GM12801 (cell line): ENCODE data around the gene PTPN2.

Experiments
- CTCF ChIP-seq: IDR thresholded peaks from one replicate; pipeline ENCODE4 v1.5.1; 2011; ENCODE audit warnings: control low read depth; ENCODE audit not compliant: insufficient read length; ENCODE audit errors: extremely low read depth

The PTPN2 gene

GRCh38 chr18:12772111-12772510 lies 111.9 kb downstream of the PTPN2 start:
- TF ChIP-seq CTCF: no peak

- no peak for TF ChIP-seq CTCF
These were observed 113.4 kb downstream of the PTPN2 start for GRCh38 chr18:12770469-12771219.

GRCh38 chr18:12769644-12770440 lies 114.2 kb downstream of the PTPN2 start:
- TF ChIP-seq CTCF: no peak

- no peak for TF ChIP-seq CTCF
These were observed 114.9 kb downstream of the PTPN2 start for GRCh38 chr18:12769136-12769535.

- no peak for TF ChIP-seq CTCF
These were observed 115.4 kb downstream of the PTPN2 start for GRCh38 chr18:12768625-12769024.

- no peak for TF ChIP-seq CTCF
These were observed 116.4 kb downstream of the PTPN2 start for GRCh38 chr18:12767580-12768155.

- no peak for TF ChIP-seq CTCF
These were observed 117.0 kb downstream of the PTPN2 start for GRCh38 chr18:12766986-12767433.
